ENCODE data around the gene IPCEF1. TPM values are rescaled to one million over a fixed set of nuclear protein-coding genes. Genes with fewer than 3 reads are reported as not detected.

IPCEF1 gene
- total RNA-seq, 1 experiment from 2014 or later: 0.57 TPM

- no peak overlapping the region for H3K27ac ChIP-seq
- intact Hi-C loops (cut with micrococcal nuclease; ENCODE audit: unreplicated experiment): loop anchor here (10.0 kb wide), 1 partner anchor 383 kb away; no protein-coding TSS in a partner anchor
- no peak for DNase-seq
- no peaks in the 10 kb centered on the region for H3K79me2 ChIP-seq (ENCODE audit: low read depth)
- no peaks in the 10 kb centered on the region for H3K36me3 ChIP-seq (ENCODE audit: low read depth)
- CTCF ChIA-PET: no interaction called here
- no peak overlapping the region for H3K4me3 ChIP-seq
- no peaks in the 10 kb centered on the region for H3K9me2 ChIP-seq (ENCODE audit: insufficient read depth)
- no TSS peak for BruUV-seq (replicated peaks)
- POLR2A ChIA-PET (ENCODE audit: unreplicated experiment): no interaction called here
- no peak overlapping the region for H2AFZ ChIP-seq
- no peaks in the 10 kb centered on the region for H3K27me3 ChIP-seq (ENCODE audit: insufficient read depth, low read depth)
- H4K20me1 ChIP-seq (ENCODE audit: insufficient read depth): no peaks in the 10 kb centered on the region
- H3K9me3 ChIP-seq (ENCODE audit: insufficient read depth, low read depth): no peaks in the 10 kb centered on the region
- TF ChIP-seq CTCF (conservative IDR thresholded peaks at IDR 0.05) (no peak), EZH2 (IDR thresholded peaks at IDR 0.05; ENCODE audit: low read depth) (no peak)
- H3F3A ChIP-seq (ENCODE audit: insufficient read depth, low read depth): no peaks in the 10 kb centered on the region
- H3K4me1 ChIP-seq (replicated peaks; ENCODE audit: insufficient read depth): no peaks in the 10 kb centered on the region
- no peak overlapping the region for H3K4me2 ChIP-seq
Measured at GRCh38 chr6:154358019-154358545, 1.5 kb upstream of the IPCEF1 start.

- no peak for DNase-seq
- ChIA-PET CTCF (no interaction called here), POLR2A (ENCODE audit: unreplicated experiment) (interaction anchor here (0.6 kb wide), 1 partner anchor 123 kb away, joined by 8 read pairs; no protein-coding TSS in a partner anchor)
Measured at GRCh38 chr6:154356113-154356512, 490 bp downstream of the IPCEF1 start.

GRCh38 chr6:154354265-154354777 lies 2.3 kb downstream of the IPCEF1 start:
- Histone ChIP-seq H3K27me3 (ENCODE audit: insufficient read depth, low read depth) (no peaks in the 10 kb centered on the region), H3K4me2 (no peak overlapping the region), H3K27ac (no peak overlapping the region), H3F3A (ENCODE audit: insufficient read depth, low read depth) (no peaks in the 10 kb centered on the region), H3K4me1 (replicated peaks; ENCODE audit: insufficient read depth) (no peaks in the 10 kb centered on the region), H4K20me1 (ENCODE audit: insufficient read depth) (no peaks in the 10 kb centered on the region), H3K36me3 (ENCODE audit: low read depth) (no peaks in the 10 kb centered on the region), H3K9me3 (ENCODE audit: insufficient read depth, low read depth) (no peaks in the 10 kb centered on the region), H3K79me2 (ENCODE audit: low read depth) (no peaks in the 10 kb centered on the region), H2AFZ (no peak overlapping the region), H3K4me3 (no peak overlapping the region), H3K9me2 (ENCODE audit: insufficient read depth) (no peaks in the 10 kb centered on the region)
- TF ChIP-seq EZH2 (IDR thresholded peaks at IDR 0.05; ENCODE audit: low read depth) (no peak), CTCF (conservative IDR thresholded peaks at IDR 0.05) (no peak)
- DNase-seq: no peak
- BruUV-seq (replicated peaks): no TSS peak
- ChIA-PET CTCF (interaction anchor here (0.6 kb wide), 1 partner anchor 16 kb away, joined by 3 read pairs; no protein-coding TSS in a partner anchor), POLR2A (ENCODE audit: unreplicated experiment) (no interaction called here)
- intact Hi-C loops (cut with micrococcal nuclease; ENCODE audit: unreplicated experiment): loop anchor here (10.0 kb wide), 1 partner anchor 380 kb away; no protein-coding TSS in a partner anchor

More at GRCh38 chr6:154356113-154356512, 490 bp downstream of the IPCEF1 start:
- no peak overlapping the region for H3K4me2 ChIP-seq
- intact Hi-C loops (cut with micrococcal nuclease; ENCODE audit: unreplicated experiment): loop anchor here (10.0 kb wide), 1 partner anchor 381 kb away; no protein-coding TSS in a partner anchor
- no peaks in the 10 kb centered on the region for H3K9me3 ChIP-seq (ENCODE audit: insufficient read depth, low read depth)
- no peak for TF ChIP-seq CTCF (conservative IDR thresholded peaks at IDR 0.05)
- no peak for TF ChIP-seq EZH2 (IDR thresholded peaks at IDR 0.05; ENCODE audit: low read depth)
- no peak overlapping the region for H3K27ac ChIP-seq
- no peaks in the 10 kb centered on the region for H3K79me2 ChIP-seq (ENCODE audit: low read depth)
- no peak overlapping the region for H2AFZ ChIP-seq
- H3K4me1 ChIP-seq (replicated peaks; ENCODE audit: insufficient read depth): no peaks in the 10 kb centered on the region
- H3K9me2 ChIP-seq (ENCODE audit: insufficient read depth): no peaks in the 10 kb centered on the region
- no peaks in the 10 kb centered on the region for H3K36me3 ChIP-seq (ENCODE audit: low read depth)
- no peaks in the 10 kb centered on the region for H3F3A ChIP-seq (ENCODE audit: insufficient read depth, low read depth)
- H3K27me3 ChIP-seq (ENCODE audit: insufficient read depth, low read depth): no peaks in the 10 kb centered on the region
- H3K4me3 ChIP-seq: no peak overlapping the region
- BruUV-seq (replicated peaks): no TSS peak
- no peaks in the 10 kb centered on the region for H4K20me1 ChIP-seq (ENCODE audit: insufficient read depth)
